ENCODE measurements around the gene KRT7. TPM values are rescaled to one million over a fixed set of nuclear protein-coding genes. Genes with fewer than 3 reads are reported as not detected.

The KRT7 gene
- total RNA-seq, 2 experiments from 2014 or later, result 9.1 to 9.3 TPM

DNA sequence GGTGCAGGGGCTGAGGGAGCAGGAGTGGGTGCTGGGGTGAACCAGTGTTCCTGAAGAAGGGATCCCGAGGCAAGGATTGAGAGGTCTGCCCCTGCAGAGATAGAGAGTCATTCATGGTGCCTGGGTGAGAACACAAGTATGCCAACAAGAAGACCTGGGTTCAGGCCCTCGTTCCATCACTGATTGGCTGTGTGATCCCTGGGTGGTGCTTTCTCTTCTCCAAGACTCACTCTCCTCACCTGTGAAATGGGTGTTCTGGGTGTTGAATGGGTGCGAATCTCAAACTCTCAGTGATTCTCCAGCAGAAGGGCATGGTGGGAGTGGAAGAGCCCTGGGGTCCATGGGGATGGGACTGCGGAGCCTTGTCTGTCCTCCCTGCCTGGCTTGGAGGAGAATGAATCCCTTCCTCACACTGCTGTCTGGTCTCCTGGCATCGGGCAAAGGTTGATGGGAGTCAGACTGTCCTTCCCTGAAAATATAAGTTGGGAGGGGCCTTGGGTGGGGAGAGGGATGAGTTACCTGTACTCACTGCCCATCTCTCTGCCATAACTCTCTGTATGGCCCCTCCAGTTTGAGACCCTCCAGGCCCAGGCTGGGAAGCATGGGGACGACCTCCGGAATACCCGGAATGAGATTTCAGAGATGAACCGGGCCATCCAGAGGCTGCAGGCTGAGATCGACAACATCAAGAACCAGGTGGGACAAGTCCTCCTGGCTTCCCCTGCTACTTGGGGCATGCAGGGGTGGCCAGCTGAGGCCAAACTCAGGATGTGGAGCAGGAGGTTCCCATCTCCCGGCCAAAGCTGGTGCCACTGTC, 9.6 kb downstream of the KRT7 start:
- no peak overlapping the region for H3K4me3 Mint-ChIP-seq
- ChIA-PET POLR2A (interaction anchor here (1.1 to 2.3 kb wide), 2 partner anchors 16 to 22 kb away, joined by 3 to 7 read pairs; no protein-coding TSS in a partner anchor), CTCF (interaction anchor here (1.2 kb wide), 1 partner anchor 9 kb away, joined by 5 read pairs; no protein-coding TSS in a partner anchor)
- peaks cover 7% of the 10 kb centered on the region for H3K27me3 Mint-ChIP-seq
- peaks cover 3% of the 10 kb centered on the region for H3K36me3 Mint-ChIP-seq (ENCODE audit: low read depth)
- no peaks in the 10 kb centered on the region for H3K9me3 Mint-ChIP-seq
- no peak for DNase-seq
- H3K4me1 Mint-ChIP-seq, result peaks cover 51% of the 10 kb centered on the region
- no peak overlapping the region for H3K27ac Mint-ChIP-seq

DNA sequence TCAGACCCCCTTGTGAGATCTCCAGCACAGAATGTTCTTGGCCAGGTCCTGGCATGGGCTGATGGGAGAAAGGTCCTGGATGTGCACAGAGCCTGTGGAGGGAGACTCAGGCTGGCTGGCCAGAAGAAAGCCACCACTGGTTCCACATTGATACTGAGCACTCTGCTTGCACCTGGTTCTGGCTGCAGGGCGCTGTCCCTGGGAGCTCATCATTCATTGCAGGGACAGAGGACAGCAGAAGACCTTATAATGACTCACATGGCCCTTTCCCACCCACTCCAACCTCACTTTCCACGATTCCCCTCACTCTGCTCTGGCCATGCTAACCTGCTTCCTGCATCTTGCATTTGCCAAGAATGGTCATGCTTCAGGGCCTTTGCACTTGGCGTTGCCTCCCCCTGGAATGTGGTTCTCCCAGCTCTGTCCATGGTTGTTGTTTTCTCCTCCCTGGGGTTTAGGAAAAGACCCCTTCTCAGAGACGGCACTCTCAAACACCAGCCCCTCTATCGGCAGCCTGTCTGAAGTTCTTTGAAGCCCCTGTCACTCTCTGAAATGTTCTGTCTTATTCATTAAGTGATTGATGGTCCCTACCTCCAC, 10.3 kb downstream of the KRT7 start:
- Mint-ChIP-seq H3K9me3 (no peaks in the 10 kb centered on the region), H3K4me3 (no peak overlapping the region), H3K36me3 (ENCODE audit: low read depth) (peaks cover 3% of the 10 kb centered on the region), H3K4me1 (peaks cover 56% of the 10 kb centered on the region), H3K27me3 (peaks cover 7% of the 10 kb centered on the region), H3K27ac (peak overlapping the region; percentile 89)
- DNase-seq, result no peak
- ChIA-PET CTCF (interaction anchor here (1.2 to 3.3 kb wide), 3 partner anchors 8 to 35 kb away, joined by 5 to 32 read pairs (median 11); no protein-coding TSS in a partner anchor), POLR2A (interaction anchor here (1.0 to 2.3 kb wide), 5 partner anchors 10 to 21 kb away, joined by 3 to 7 read pairs (median 4); no protein-coding TSS in a partner anchor)

DNA sequence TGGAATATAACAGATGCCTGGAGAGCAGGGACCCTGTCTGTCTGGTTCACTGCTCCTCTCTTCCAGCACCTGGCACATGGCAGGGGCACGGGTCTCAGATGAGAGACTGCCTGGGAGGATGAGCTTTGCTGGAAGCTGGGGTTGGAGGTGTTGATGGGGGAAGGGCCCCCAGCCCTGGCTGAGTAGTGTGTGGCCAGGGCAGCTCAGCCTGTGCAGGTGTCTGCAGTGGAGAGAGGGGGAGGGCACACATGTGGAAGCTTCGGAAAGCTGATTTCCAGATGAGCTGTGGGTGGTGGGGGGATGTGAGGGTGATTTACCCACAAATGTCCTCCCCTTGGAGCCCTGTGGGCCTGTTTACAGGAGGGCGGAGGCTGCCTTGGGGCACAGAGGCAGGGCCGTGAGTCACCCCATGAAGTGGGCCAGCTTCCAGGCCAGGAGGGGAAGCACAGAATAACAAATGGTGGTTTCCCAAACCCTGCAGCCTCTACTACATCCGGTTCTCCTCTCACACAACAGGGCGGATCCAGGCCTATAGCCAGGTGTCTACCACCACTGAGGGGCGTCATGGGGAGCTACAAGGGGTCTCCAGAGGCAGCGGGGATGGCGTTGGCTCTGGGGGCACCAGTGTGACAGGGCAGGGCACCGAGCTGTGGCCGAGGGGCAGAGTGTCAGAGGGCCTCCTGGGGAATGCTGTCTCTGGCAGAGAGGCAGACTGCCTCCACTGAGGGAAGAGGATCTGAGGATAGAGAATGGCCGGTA, 11.0 kb downstream of the KRT7 start:
- Mint-ChIP-seq H3K27ac (peak overlapping the region; percentile 89), H3K4me3 (peak overlapping the region; percentile 66), H3K27me3 (peaks cover 6% of the 10 kb centered on the region), H3K4me1 (peaks cover 56% of the 10 kb centered on the region), H3K9me3 (no peaks in the 10 kb centered on the region), H3K36me3 (ENCODE audit: low read depth) (peaks cover 3% of the 10 kb centered on the region)
- peak; percentile 78 for DNase-seq
- CTCF ChIA-PET, result interaction anchor here (1.2 to 3.3 kb wide), 5 partner anchors 7 to 100 kb away, joined by 3 to 32 read pairs (median 5); no protein-coding TSS in a partner anchor
- POLR2A ChIA-PET, result interaction anchor here (1.0 to 2.3 kb wide), 5 partner anchors 9 to 21 kb away, joined by 3 to 7 read pairs (median 4); no protein-coding TSS in a partner anchor

DNA sequence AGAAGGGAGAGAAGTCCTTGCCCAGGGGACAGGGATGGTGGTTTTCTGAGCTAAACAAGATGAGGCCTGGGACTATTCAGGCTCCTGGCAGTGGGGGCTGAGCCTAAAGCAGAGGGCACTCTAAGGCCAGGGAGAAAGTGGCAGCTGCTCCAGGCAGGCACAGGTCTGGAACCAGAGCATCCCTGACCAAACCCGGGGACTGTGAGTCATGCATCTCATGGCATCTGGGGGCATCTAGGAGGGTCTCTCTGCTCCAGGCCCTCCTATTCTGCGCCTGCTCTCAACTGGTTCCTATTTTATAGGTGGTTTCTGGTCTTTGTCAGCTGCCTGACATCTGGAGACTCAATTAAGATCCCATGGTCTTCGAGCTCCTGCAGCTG, 11.6 kb downstream of the KRT7 start:
- peak overlapping the region; percentile 66 for H3K4me3 Mint-ChIP-seq
- H3K36me3 Mint-ChIP-seq (ENCODE audit: low read depth), result peaks cover 6% of the 10 kb centered on the region
- peak overlapping the region; percentile 89 for H3K27ac Mint-ChIP-seq
- ChIA-PET CTCF (interaction anchor here (1.2 to 3.3 kb wide), 4 partner anchors 23 to 101 kb away, joined by 3 to 32 read pairs (median 7); no protein-coding TSS in a partner anchor), POLR2A (interaction anchor here (1.1 to 2.3 kb wide), 3 partner anchors 10 to 14 kb away, joined by 3 to 7 read pairs (median 6); no protein-coding TSS in a partner anchor)
- H3K27me3 Mint-ChIP-seq, result peaks cover 3% of the 10 kb centered on the region
- no peak for DNase-seq
- no peaks in the 10 kb centered on the region for H3K9me3 Mint-ChIP-seq
- H3K4me1 Mint-ChIP-seq, result peaks cover 60% of the 10 kb centered on the region

DNA sequence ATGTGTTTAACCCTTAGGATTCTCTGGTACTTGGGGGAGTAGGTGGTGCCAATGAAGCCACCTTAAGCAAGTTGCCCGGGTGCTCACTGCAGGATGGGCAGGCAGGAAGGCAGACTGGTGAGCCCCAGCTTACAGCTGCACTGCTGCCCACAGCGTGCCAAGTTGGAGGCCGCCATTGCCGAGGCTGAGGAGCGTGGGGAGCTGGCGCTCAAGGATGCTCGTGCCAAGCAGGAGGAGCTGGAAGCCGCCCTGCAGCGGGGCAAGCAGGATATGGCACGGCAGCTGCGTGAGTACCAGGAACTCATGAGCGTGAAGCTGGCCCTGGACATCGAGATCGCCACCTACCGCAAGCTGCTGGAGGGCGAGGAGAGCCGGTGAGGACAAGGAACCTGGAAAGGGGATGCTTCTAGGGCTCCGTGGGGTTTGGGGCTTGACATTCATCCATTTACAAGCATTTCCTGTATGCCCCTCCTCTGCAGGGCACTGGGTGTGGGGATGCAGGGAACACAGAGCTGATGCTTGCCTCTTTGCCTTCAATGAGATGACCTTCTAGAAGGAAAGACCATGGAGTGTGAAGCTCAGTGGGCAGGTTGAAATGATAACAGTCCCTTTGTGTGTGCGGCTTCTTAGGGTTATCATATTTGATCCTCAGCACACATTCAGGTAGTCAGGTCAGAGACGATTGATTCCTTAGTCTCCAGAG, 12.4 kb downstream of the KRT7 start:
- Mint-ChIP-seq H3K9me3 (no peaks in the 10 kb centered on the region), H3K27me3 (peaks cover 5% of the 10 kb centered on the region), H3K36me3 (ENCODE audit: low read depth) (peaks cover 11% of the 10 kb centered on the region), H3K27ac (peak overlapping the region; percentile 89), H3K4me1 (peaks cover 65% of the 10 kb centered on the region), H3K4me3 (peak overlapping the region; percentile 66)
- DNase-seq, result no peak
- CTCF ChIA-PET, result interaction anchor here (2.2 to 3.3 kb wide), 2 partner anchors 23 to 33 kb away, joined by 11 to 32 read pairs; no protein-coding TSS in a partner anchor
- POLR2A ChIA-PET, result interaction anchor here (0.7 to 2.3 kb wide), 3 partner anchors 13 to 106 kb away, joined by 3 to 7 read pairs (median 3); no protein-coding TSS in a partner anchor

DNA sequence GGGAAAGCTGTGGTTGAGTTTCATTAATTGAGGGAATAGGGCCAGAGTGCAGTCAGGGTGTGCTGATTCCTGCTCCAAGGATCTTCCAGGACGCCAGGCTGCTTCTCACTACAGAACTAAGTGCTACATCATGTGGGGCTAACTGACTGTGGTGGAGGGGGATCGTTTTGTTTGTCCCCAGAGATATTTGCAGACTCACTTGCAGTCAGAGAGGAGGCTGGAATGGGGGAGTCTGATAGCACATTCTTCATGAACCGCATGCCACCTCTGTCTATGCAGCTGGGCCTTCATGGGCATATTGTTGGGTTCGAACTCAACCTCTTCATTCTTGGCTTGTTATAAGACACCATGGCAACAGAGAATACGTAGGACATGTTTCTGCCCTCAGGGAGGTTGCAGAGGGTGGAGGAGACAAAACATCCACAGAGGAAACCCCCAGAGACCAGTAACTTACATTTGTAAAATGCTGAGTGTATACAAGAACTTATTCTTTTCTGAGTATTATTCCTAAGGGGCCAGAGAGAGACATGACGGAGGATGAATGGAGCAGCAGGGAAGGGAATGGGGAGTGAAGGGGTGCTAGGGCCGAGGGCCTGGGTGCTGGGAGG, 13.0 kb downstream of the KRT7 start:
- H3K9me3 Mint-ChIP-seq, result no peaks in the 10 kb centered on the region
- peaks cover 69% of the 10 kb centered on the region for H3K4me1 Mint-ChIP-seq
- H3K36me3 Mint-ChIP-seq (ENCODE audit: low read depth), result peaks cover 12% of the 10 kb centered on the region

DNA sequence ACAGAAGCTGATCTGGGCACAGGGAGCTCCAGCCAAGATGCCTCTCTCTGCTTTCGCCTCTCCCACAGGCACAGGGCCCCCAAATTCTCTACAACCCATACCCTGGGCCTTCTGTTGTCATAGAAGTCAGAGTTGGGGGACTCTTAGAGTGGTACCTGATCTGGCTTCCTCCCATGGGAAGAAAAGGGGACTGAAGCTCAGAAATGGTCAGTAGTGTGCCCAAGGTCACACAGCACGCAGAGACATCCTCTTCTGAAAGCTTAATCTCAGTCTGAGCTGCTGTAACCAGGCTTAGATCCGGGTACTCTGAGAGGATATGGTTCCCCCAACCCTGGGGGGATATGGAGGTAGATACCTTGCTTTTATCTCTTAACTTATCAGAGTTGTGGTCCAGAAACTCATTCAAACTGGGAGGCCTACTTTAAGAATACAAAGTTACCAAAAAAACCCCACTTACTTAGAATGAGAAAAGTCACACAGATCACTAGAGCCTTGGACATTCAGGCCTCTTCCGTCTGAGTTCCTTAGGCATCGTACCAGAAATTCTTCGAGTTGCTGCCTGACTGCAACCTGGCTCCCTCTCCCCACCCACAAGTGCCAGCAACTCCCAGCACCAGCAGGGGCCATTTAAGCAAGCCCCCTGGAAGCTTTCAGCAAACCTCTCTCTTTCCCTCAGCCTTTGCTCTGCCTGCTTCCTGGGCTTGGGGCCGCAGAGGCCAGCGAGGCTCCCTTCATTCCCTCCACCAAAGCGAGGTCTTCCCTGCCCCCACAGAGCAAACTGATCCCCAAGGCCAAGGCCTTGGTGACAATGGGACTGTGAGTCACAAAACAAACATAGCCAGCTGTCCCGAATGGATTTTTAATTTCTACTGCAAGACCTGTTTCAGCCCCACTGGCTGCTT, 13.9 kb downstream of the KRT7 start:
- CTCF ChIA-PET, result interaction anchor here (0.6 to 3.3 kb wide), 3 partner anchors 31 to 127 kb away, joined by 3 to 32 read pairs (median 5); no protein-coding TSS in a partner anchor

More for the DNA sequence above, 13.0 kb downstream of the KRT7 start:
- no peak for DNase-seq
- Mint-ChIP-seq H3K4me3 (peak overlapping the region; percentile 66), H3K27ac (peak overlapping the region; percentile 89), H3K27me3 (peaks cover 5% of the 10 kb centered on the region)
- ChIA-PET CTCF (interaction anchor here (3.3 kb wide), 1 partner anchor 32 kb away, joined by 32 read pairs; no protein-coding TSS in a partner anchor), POLR2A (interaction anchor here (0.9 to 1.1 kb wide), 2 partner anchors 14 to 23 kb away, joined by 3 read pairs; no protein-coding TSS in a partner anchor)

DNA sequence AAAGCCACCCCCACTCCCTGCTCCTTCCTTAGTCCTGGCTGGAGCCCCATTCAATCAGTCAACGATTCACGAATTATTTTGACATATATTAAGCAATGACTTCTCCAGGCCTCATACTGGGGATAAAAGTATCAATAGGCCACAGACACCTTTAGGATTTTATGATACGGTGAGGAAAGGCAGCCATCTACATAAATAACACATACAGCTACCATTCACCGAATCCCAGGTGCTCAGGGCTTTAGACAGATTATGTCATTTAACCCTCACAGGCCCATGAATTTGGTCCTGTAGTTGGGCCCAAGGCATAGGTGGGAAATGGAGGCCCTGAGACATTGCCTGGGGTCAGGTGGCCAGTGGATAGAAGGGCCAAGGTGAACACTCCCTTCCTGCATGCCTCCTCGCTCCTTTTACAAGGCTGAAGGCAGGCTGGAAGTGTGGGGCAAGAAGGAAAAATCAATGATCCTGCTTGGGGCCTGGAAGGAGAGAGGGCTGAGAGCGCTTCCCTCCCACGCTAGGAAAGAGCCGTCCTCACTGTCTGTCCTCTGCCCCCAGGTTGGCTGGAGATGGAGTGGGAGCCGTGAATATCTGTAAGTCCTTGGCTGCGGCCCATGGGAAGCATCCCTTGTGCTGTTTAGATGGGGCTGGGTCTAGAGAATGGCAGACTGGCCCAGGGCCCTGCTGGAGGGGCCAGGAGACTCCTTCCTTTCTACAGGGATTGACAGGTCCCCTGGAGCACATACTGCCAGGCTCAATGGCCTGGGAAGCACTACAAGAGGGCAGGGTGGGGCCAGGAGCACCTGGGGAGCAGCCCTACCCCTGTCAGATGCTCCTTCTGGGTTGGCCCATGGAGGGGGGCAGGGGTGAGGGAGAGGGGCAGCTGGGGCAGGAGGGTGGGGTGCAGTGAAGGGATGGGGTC, 14.8 kb downstream of the KRT7 start:
- Mint-ChIP-seq H3K27me3 (peaks cover 5% of the 10 kb centered on the region), H3K27ac (peak overlapping the region; percentile 89), H3K36me3 (ENCODE audit: low read depth) (peaks cover 20% of the 10 kb centered on the region), H3K9me3 (peaks cover 2% of the 10 kb centered on the region), H3K4me1 (peaks cover 85% of the 10 kb centered on the region), H3K4me3 (no peak overlapping the region)
- CTCF ChIA-PET, result interaction anchor here (1.6 kb wide), 1 partner anchor 31 kb away, joined by 5 read pairs; no protein-coding TSS in a partner anchor
- DNase-seq, result no peak
- POLR2A ChIA-PET, result no interaction called here

More for the DNA sequence above, 13.9 kb downstream of the KRT7 start:
- POLR2A ChIA-PET, result interaction anchor here (0.9 kb wide), 1 partner anchor 13 kb away, joined by 3 read pairs; no protein-coding TSS in a partner anchor
- H3K4me1 Mint-ChIP-seq, result peaks cover 79% of the 10 kb centered on the region
- H3K36me3 Mint-ChIP-seq (ENCODE audit: low read depth), result peaks cover 20% of the 10 kb centered on the region
- H3K27me3 Mint-ChIP-seq, result peaks cover 5% of the 10 kb centered on the region
- no peak for DNase-seq
- H3K4me3 Mint-ChIP-seq, result peak overlapping the region; percentile 29
- peaks cover 2% of the 10 kb centered on the region for H3K9me3 Mint-ChIP-seq
- H3K27ac Mint-ChIP-seq, result peak overlapping the region; percentile 89

DNA sequence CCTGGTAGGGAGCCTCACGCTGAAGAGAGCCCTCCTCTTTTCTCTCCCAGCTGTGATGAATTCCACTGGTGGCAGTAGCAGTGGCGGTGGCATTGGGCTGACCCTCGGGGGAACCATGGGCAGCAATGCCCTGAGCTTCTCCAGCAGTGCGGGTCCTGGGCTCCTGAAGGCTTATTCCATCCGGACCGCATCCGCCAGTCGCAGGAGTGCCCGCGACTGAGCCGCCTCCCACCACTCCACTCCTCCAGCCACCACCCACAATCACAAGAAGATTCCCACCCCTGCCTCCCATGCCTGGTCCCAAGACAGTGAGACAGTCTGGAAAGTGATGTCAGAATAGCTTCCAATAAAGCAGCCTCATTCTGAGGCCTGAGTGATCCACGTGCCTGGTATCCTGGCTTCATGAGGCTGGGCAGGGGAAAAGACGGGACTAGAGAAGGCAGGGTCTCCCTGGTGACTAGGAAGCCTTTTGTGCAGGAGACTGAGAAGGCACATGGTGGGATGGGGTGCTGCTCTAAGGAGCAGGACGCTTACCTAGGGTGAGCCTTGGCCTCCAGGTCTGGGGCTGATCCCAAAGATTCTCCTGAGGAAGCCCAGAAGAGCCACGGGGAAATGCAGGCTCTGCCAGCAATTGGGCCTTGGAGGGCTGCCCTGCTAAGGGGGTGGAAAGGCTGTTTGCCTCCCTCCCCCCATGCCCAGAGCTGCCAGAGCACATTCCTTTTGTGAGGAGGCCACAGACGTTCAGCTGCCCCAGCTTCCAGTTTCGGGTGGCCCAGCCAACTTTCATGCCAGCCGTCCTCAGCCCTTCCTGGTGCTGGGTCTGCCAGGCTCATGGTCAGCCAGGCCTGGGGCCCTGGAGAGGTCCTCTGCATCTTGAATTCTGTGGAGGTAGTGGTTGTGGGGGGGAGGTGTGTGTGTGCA, 15.8 kb downstream of the KRT7 start:
- Mint-ChIP-seq H3K27me3 (peaks cover 5% of the 10 kb centered on the region), H3K36me3 (ENCODE audit: low read depth) (peaks cover 20% of the 10 kb centered on the region), H3K4me1 (peaks cover 81% of the 10 kb centered on the region), H3K27ac (peak overlapping the region; percentile 28), H3K4me3 (no peak overlapping the region), H3K9me3 (peaks cover 2% of the 10 kb centered on the region)
- DNase-seq, result no peak
- POLR2A ChIA-PET, result no interaction called here
- CTCF ChIA-PET, result interaction anchor here (1.6 kb wide), 1 partner anchor 30 kb away, joined by 5 read pairs; no protein-coding TSS in a partner anchor
